ENCODE results near the gene PACSIN2. TPM values are rescaled to one million over a fixed set of nuclear protein-coding genes. Genes with fewer than 3 reads are reported as not detected.

The PACSIN2 gene
- total RNA-seq, 1 donor from 2014 or later, result 49.1 TPM

DNA sequence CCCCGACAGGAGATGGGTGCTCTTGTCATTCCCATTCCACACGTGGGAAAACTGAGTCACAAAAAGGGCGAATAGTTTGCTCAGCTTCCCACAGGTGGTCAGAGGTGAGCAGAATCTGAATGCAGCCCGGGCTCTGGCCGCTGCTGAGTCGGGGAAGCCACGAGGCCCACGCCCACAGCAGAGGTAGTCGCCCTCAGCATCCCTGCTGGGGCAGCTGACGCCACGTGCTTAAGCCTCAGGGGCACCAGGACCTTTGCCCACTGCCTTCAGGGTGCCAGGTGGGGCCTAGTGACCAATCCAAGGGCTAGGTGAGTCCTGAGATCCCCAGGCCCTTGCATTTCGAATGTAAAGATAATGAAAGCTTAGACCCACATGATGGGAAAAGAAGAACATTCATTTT, 133.7 kb downstream of the PACSIN2 start:
- DNase-seq, result no peak

DNA sequence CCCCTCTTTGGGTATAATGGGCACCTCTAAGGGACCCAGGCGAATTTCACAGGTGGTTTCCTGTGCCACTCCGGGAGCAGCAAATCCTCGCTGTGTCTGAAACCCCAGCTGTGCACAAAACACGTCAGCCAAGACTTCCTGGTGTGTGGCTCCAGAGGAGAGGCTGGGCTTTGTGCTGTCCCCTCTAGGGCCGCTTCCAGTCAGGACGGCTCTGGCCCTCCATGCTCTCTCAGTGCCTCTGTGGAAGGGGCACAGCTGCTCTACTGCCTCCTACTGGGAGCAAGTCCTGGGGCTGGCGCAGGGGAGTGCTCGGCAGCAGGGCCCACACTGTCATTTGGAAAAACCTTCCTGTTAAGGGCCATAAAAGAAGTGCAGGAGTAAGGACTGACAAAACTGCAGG, 134.1 kb downstream of the PACSIN2 start:
- DNase-seq, result peak; percentile 32

DNA sequence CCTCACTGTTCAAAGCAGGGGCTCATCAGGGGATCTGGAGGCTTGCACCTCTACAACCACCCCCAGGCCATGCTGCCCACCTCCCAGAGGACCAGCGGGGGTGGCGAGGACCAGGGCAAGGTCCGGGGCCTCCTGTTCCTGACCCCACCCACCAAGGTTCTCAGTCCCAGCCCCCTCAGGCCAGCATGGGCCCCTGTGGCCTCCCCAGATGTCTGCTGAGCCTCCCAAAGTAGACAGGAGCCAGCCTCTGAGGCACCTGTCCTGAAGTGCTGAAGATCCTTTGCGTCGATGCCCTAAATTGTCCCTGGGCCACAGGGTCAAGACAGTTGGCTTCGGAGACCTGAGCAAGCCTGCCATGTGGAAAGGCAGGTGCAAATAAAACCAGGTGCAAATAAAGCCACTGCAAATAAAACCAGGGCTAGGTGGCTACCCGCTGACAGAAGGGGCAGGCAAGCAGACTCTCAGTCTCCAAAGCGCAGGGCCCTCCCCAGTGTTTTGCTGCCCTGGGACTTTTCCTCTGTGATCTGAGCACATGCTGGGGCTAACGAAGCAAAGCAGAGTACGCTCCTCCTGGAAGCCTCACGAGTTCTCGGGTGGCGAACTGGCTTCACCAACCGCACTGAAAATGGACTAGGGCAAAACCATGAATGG, 135.5 kb downstream of the PACSIN2 start:
- DNase-seq, result no peak

DNA sequence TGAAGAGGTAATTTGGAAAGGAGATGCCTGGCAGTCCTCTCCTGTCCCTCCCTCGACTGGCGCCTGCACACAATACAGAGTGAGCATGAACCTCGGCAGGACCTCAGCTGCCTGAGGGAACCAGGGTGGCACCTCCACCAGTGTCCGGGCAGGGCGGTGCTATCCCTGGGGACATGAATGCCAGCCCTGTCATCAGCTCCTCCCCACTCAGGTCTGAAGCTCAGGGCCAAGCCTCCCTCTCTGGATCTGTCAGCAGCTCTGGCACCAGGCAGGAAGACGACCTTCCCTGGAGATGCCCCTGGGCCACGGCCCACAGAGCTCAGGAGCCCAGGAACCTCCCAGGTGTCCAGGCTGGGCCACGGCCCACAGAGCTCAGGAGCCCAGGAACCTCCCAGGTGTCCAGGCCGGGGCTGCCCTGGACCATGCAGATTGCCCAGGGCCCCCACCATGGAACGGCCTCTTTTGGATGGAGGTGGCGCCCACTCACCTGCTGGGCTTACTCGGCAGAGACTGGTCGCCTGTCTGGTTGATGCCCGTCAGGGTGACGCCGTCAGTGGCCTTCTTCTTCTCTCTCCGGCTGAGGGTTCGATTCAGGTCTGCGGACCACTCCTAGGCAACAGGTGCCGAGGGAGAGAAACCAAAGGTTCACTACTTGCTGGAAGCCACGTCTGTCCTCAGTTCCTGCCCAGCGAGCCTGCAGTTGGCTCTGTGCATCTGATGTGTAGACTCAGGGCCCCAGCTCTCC, 136.2 kb downstream of the PACSIN2 start:
- no peak for DNase-seq

DNA sequence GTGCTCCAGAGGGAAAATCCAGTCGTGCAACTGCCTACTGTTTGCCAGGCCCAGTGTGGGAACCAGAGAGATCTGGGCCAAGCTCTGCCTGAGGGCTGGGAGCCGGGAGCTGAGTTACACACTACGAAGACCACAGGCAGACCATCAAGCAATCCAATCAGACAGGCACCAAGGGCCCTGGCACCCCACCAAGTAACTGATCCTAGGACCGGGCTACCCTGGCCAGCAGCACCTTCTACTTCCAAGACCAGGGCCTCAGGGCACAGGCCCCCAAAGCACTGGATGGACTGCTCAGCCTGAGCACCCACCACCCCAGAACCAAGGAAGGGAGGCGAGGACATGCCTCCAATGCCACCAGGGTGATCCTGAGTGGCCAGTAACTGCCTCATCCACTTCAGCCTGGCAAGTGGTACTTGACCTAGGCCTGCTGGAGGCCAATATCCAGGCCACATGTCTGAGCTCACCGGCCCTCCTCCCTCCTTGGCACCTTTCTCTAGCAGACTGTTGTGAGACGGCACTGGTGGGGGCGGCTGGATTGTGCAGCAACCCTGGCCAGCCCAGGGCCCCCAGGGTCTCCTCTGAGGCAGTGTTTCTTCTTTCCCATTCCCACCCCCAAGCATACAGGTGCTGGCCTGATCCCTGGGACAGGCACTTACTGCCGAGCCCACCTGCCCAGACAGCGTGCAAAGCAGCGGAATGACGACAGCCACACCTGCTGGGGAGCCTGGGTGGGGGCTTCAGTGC, 137.2 kb downstream of the PACSIN2 start:
- no peak for DNase-seq

DNA sequence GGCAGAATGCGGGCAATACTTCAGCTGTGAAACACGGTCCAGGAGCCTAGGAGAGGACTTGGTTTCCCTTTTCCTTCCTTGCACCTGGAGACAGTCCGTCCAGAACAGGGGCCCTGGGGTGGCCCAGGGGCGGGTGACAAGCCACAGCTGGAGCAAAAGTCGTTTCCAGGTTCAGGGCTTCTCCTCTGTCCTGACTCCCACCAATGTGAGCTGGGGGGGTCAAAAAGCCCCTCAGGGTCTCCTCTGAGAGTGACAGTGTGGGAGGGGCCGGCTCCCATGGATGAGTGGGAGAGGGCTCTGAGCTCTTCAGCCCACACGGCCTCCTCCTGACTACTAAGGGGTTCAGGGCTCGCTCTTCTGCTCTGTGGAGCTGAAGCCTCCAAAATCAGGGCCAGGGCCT, 137.8 kb downstream of the PACSIN2 start:
- DNase-seq, result no peak

DNA sequence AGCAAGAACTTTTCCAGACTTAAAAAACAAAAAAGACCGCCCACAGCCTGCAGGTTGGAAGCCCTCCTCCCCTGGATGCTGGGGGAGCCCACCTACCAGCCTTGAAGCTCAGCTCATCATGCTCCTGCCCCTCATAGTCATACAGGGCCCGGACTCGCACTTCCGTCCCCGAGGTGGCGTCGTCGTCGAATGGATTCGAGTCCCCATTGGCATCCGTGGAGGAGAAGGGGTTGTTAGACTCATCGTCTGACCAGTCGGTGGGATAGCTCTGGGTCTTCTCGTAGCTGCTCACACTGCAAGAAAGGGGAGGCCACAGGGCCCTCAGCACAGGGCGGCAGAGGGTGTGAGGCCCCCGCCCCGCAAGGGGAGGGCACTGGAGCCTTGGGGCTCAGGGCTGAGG, 138.9 kb downstream of the PACSIN2 start:
- DNase-seq, result no peak

DNA sequence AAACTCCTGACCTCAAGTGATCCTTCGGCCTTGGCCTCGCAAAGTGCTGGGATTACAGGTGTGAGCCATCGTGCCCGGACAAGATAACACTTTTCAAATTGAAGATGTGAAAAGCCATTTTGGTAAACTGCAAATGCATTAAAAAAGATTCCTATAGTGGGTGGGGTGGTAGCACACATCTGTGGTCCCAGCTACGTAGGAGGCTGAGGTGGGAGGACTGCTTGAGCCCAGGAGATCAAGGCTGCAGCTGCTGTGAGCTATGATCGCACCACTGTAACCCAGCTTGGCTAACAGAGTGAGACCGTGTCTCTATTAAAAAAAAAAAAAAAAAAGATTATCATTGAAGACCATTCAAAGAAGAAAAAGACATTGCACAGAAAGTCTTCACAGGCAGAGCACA, 140.9 kb downstream of the PACSIN2 start:
- no peak for DNase-seq

DNA sequence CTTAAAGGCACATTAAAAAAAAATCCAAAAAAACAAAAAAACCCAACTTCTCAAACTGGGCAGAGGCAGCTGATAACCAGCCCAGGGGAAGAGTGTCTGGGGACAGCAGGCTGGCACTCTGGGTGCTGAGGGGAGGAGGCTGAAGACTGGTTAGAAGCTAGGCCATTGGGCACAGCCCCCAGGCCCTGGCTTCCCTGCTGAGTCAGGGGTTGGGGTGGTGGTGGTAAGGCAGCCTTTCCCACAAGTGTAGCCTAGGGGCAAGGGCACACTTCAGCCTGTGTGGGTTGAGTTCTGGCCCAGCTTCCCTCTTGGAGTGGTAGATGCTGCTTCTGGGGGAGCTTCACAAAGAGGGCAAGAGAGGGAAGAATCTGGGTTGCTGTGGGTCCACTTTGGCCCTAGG, 141.6 kb downstream of the PACSIN2 start:
- DNase-seq, result no peak

DNA sequence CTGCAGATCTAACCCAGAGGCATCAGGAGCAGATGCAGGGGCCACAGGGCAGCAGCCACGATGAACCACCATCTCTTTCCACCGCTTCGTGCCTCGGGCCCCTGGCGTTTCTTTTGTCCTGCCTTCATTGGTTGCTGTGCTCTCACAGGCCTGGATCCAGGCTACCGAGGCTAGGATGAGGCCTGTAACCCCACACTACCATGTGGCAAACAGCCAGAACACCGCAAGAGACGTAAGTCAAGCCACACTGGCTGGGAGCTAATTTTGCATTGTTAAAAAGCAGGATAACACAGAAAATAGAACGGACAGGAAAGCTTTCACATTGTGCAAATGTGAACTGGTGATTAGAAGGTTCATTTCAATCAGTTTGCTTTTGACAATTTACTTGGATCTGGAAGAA, 142.1 kb downstream of the PACSIN2 start:
- DNase-seq, result no peak

DNA sequence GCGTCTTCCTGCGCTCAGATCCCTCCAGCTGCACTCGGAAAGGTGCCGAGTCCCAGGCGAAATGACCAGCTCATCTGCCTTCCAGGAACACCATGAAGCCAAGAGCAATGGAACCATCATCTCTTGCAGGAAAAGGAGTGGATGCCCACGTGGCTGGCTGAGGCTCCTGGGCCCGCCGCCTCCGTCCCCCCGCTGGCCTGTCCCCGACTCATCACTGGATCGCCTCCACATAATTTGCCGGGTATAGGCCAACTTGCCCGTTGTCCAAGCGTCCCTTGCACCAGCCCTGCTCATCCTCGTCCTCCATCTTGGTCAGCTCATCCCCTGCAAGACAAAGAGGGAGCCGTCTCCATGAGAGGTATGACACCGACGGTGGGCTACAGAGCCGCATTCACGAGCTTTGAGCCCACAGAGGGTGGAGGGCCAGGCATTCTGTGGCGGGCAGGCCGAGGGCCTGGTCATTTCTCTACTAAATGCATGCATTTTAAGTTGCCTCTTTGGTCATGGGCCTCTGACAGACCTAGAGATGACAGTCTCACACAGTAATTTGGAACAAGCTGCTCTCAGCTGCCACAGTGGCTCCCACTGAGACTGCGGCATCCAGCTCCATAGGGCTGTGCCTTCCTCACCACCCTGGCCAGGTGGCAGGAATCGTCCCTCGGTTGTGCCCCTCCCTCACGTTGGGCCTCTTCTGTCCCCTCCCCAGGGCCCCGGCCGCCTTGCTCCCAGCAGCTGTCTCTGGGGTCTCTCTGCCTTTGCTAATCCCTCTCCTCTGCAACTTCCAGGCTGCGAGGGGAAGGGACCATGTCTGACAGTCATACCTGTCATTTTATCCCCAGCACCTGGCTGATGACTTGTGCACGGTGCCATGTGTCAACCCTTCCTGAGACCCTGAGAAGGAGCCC, 143.6 kb downstream of the PACSIN2 start:
- DNase-seq, result peak; percentile 45

DNA sequence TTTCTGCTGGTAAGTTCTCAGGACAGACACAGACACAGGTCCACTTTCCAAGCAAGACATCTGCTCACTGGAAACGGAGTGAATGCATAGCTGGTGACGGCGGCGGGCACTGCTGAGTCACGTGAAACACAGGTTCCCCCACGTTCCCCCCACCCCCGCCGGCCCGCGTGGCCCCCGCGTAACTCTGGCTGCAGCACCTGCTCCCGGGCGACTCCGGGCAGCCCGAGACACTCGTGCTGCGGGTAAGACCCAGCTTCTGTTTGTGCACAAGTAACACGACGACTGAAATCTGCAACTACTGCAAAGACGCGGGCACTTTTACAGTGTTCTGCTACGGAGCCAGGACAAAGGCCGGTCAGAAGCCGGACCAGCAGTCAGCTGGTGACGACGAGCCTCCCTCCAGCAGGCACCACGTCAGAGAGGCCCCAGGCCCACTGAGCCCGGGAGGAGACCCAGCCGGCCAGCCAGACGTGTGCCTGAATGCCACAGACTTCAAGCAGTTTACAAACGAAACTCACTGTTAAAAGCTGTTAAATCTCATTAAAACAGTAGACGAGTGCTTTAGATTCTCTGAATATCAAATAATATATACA, 145.0 kb downstream of the PACSIN2 start:
- DNase-seq, result peak; percentile 33

DNA sequence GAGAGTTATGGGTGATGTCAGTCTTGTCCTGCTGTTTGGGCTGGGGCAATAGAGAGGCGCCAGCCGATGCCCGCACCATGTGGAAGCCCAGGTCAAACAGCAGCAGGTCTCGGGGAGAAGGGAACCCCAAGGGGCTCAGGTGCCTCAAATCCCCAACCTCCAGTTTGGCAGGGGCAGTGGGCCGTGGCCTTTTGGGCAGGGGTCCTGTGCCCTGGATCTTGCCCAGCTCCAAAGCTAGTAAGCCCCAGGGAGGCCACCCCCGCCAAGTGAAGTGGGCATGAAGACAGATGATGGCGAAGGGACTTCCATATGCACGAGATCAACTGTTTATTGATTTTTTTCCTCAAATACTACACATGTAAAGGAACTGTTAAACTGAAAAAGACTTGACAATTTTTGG, 145.5 kb downstream of the PACSIN2 start:
- no peak for DNase-seq

DNA sequence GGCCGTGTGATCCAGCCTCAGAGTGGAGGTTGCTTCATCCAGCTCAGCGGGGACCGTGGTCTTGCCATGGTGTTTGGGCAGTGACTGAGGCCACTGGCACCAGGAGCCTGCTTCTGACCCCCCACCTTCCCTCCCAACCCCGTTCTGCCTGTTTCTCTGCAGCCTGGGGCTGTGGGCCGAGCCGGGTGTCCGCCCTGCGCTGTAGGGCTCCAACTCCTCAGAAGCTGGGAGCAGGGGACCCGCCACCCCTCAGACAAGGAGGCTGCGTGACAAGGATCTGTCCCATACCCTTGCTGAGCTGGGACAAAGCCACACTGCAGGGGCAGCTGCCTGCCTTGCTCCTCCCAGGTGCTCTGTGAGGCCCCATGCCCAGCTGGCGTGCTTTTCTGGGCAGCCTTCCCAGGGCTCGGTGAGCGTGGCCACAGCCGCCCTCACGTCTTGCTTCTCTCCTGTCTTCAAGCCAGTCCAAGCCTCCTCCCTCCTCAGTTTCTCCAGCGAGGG, 146.1 kb downstream of the PACSIN2 start:
- peak; percentile 87 for DNase-seq

DNA sequence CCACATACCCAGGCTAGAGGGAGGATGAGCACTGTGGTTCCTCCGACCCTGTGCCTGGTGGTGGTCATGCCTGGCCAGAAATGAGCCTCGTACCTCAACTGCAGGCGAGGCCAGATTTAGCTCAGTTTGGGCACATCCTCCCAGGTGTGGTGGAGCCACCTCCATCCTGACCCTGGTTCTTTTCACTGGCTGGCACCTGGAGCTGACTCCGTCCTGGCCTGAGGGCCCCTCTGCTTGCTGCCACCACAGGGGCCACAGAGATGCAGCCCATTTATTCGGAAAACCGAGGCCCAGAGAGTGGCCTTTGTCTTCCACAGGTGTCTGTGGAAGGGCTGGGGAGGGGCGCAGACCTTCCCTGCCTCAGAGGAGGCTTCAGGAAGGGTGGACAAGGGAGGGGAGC, 148.8 kb downstream of the PACSIN2 start:
- no peak for DNase-seq

DNA sequence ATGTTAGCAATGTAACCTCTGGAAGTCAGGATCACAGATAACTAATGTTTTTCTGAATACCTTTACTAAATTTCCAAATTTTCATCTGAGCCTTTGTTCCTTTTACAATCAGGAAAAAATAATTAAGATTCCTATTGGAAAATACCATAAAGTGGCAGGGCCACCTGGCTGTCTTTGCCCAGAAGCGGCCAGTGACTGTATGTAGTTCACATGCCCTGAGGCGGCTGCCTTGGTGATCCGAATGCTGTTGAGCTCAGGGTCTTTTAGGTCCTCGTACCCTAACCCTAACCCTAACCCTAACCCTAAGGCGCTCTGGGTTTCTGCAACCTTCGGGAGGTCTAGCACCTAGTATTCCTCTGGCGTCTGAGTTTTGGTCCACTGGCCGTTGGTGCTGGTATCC, 149.4 kb downstream of the PACSIN2 start:
- no peak for DNase-seq

DNA sequence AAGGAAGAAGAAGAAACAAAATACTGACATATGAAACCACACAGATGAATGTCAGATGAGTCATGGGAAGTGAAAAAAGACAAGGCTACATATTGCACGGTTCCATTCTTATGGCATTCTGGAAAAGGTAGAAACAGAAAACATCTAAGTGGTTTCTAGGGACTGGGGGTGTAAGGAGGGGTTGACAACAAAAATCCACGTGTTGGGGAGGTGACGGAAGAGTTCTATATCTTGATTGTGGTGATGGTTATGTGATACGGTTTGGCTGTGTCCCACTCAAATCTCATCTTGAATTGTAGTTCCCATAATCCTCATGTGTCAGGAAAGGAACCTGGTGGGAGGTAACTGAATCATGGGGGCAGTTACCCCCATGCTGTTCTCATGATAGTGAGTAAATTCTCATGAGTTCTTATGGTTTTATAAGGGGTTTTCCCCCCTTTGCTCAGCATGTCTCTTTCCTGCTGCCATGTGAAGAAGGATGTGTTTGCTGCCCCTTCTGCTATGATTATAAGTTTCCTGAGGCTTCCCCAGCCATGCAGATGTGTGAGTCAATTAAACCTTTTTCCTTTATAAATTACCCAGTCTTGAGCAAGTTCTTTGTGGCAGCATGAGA, 151.5 kb downstream of the PACSIN2 start:
- DNase-seq, result no peak

DNA sequence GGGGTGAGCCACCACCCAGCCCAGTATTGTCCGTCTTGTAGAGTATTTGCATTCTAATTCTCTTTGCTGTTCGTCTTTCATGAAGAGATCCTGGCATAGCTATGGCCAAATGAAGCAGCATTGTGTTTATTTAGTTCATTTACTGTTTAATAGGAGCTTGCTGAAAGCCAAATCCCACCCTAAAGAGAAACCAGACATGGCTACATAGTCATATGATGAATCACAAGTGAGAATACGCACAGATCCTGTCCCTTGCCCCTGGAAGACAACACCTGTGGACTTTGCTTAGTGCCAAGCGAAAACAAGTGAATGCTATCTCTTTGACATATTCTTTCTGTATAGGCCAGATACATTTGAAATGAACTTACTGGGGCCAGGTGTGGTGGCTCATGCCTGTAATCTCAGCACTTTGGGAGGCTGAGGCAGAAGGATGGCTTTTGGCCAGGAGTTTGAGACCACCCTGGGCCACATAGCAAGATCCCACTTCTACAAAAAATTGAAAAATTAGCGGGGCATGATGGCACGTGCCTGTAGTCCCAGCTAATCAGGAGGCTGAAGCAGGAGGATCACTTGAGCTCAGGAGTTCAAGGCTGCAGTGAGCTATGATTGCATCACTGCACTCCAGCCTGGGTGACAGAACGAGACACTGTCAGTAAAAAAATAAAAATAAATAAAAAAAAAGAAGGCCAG, 152.8 kb downstream of the PACSIN2 start:
- no peak for DNase-seq

DNA sequence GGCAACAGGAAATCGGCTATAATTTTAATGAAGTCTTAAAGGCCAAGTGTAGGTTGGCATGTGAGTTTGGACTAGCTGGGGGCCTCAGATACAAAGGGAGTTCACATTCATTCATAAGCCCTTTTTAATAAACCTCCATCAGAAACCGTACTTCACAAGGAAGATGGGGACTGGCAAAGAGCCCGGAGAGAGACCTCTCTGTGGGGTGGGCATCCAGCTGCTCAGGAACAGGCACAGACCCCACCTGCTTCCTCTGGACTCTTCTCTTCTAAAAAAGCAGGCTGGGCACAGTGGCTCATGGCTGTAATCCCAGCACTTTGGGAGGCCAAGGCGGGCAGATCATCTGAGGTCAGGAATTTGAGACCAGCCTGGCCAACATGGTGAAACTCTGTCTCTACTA, 154.0 kb downstream of the PACSIN2 start:
- peak; percentile 57 for DNase-seq

DNA sequence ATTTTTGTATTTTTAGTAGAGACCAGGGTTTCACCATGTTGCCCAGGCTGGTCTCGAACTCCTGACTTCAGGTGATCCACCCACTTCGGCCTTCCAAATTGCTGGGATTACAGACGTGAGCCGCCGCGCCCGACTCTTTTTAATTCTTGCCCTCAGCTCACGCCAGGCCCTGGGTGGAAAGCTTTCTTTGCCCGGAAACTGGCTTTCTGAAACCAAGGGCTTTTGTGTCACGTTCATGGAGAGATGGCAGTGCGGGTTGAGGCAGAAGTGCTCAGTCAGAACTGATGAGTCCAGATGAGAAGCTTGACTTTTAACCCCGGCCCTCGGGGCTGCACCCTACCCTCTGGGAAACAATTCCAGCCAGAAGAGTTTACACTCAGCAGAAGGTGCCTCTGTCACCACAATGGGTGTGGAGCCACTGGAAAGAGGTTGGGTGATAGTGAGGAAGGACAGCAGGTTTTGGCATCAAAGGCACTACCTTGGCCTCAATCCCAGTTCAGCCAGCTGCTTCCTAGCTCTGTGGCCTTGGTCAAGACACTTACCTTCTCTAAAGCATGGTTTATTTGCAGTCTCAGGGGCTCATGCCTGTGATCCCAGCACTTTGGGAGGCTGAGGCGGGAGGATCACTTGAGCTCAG, 157.0 kb downstream of the PACSIN2 start:
- no peak for DNase-seq
